HG03066 (cell line): ENCODE data around the gene GRK3.
"Not testable (repeated sequence)": the region's sequence is repeated elsewhere in the genome, so short reads cannot be mapped to it uniquely, and the experiment has no call there.

Experiments used
- ATAC-seq: cut with Tn5 transposase; IDR thresholded peaks from one replicate; pipeline ENCODE4 v1.9.1; 2021; ENCODE audit warnings: low read depth; ENCODE audit not compliant: unreplicated experiment

The GRK3 gene

GRCh38 chr22:25548866-25549464 lies 15.5 kb upstream of the GRK3 start:
- no peak for ATAC-seq

GRCh38 chr22:25551396-25551795 lies 13.1 kb upstream of the GRK3 start:
- ATAC-seq = no peak

- ATAC-seq = not testable (repeated sequence)
These were observed 12.1 kb upstream of the GRK3 start for GRCh38 chr22:25552405-25552804.

- no peak for ATAC-seq
These were observed 11.3 kb upstream of the GRK3 start for GRCh38 chr22:25553131-25553530.

GRCh38 chr22:25554238-25554671 lies 10.2 kb upstream of the GRK3 start:
- ATAC-seq = no peak

- no peak for ATAC-seq
These were observed 9.8 kb upstream of the GRK3 start for GRCh38 chr22:25554689-25555088.

GRCh38 chr22:25555586-25555985 lies 8.9 kb upstream of the GRK3 start:
- no peak for ATAC-seq

- no peak for ATAC-seq
These were observed 7.3 kb upstream of the GRK3 start for GRCh38 chr22:25557218-25557617.

GRCh38 chr22:25558341-25558740 lies 6.1 kb upstream of the GRK3 start:
- ATAC-seq = no peak

- ATAC-seq = not testable (repeated sequence)
These were observed 4.6 kb upstream of the GRK3 start for GRCh38 chr22:25559910-25560309.

- not testable (repeated sequence) for ATAC-seq
These were observed 3.3 kb upstream of the GRK3 start for GRCh38 chr22:25561182-25561581.

- ATAC-seq = not testable (repeated sequence)
These were observed 2.5 kb upstream of the GRK3 start for GRCh38 chr22:25561927-25562326.

- not testable (repeated sequence) for ATAC-seq
These were observed 1.3 kb upstream of the GRK3 start for GRCh38 chr22:25562966-25563760.

GRCh38 chr22:25563761-25564319 lies 635 bp upstream of the GRK3 start:
- no peak for ATAC-seq

- ATAC-seq = no peak
These were observed 653 bp downstream of the GRK3 start for GRCh38 chr22:25564979-25565677.

GRCh38 chr22:25566186-25566897 lies 1.9 kb downstream of the GRK3 start:
- no peak for ATAC-seq

- no peak for ATAC-seq
These were observed 2.4 kb downstream of the GRK3 start for GRCh38 chr22:25566898-25567235.

- no peak for ATAC-seq
These were observed 2.8 kb downstream of the GRK3 start for GRCh38 chr22:25567251-25567675.

GRCh38 chr22:25568066-25568465 lies 3.6 kb downstream of the GRK3 start:
- not testable (repeated sequence) for ATAC-seq

- ATAC-seq = no peak
These were observed 4.9 kb downstream of the GRK3 start for GRCh38 chr22:25569361-25569760.

GRCh38 chr22:25569983-25570382 lies 5.5 kb downstream of the GRK3 start:
- no peak for ATAC-seq
